Skeletal muscle satellite cell (primary cell): ENCODE results near the gene C5orf47.

Source experiments
- H3K27me3 ChIP-seq: 2 replicates; pipeline ENCODE4 v1.7.0; 2013; ENCODE audit warnings: low read length; ENCODE audit not compliant: control insufficient read depth, insufficient read depth
- H3K36me3 ChIP-seq: 2 replicates; pipeline ENCODE4 v1.7.0; 2013; ENCODE audit warnings: mild to moderate bottlenecking, control low read depth, low read length; ENCODE audit not compliant: insufficient read depth
- H3K4me1 ChIP-seq: 2 replicates; pipeline ENCODE4 v1.7.0; 2013; ENCODE audit warnings: low read length; ENCODE audit not compliant: control insufficient read depth, insufficient read depth
- H3K4me2 ChIP-seq: 2 replicates; pipeline ENCODE4 v1.7.0; 2013; ENCODE audit warnings: mild to moderate bottlenecking, low read length
- H3K4me3 ChIP-seq: 2 replicates; pipeline ENCODE4 v1.7.0; 2013; ENCODE audit warnings: low read length
- H3K9ac ChIP-seq: 2 replicates; pipeline ENCODE4 v1.7.0; 2013; ENCODE audit warnings: mild to moderate bottlenecking, low read depth, low read length, moderate library complexity
- H3K9me3 ChIP-seq: replicated peaks from 2 replicates; pipeline ENCODE4 v1.7.0; 2013; ENCODE audit warnings: mild to moderate bottlenecking, control low read depth, low read length

The C5orf47 gene

GRCh38 chr5:173961418-173961817 is 27.6 kb upstream of the C5orf47 start:
- no peak overlapping the region for H3K4me3 ChIP-seq
- peaks cover 8% of the 10 kb centered on the region for H3K36me3 ChIP-seq
- H3K4me1 ChIP-seq, result peaks cover 11% of the 10 kb centered on the region
- H3K9ac ChIP-seq, result no peak overlapping the region
- no peak overlapping the region for H3K4me2 ChIP-seq
- no peaks in the 10 kb centered on the region for H3K9me3 ChIP-seq
- no peaks in the 10 kb centered on the region for H3K27me3 ChIP-seq

GRCh38 chr5:173962436-173962972 is 26.5 kb upstream of the C5orf47 start:
- H3K9ac ChIP-seq, result no peak overlapping the region
- H3K4me2 ChIP-seq, result peak overlapping the region; percentile 60
- peaks cover 11% of the 10 kb centered on the region for H3K4me1 ChIP-seq
- no peaks in the 10 kb centered on the region for H3K27me3 ChIP-seq
- H3K9me3 ChIP-seq, result no peaks in the 10 kb centered on the region
- peaks cover 5% of the 10 kb centered on the region for H3K36me3 ChIP-seq
- H3K4me3 ChIP-seq, result no peak overlapping the region

GRCh38 chr5:173963182-173963838 is 25.7 kb upstream of the C5orf47 start:
- Histone ChIP-seq H3K9ac (peak overlapping the region; percentile 47), H3K4me3 (peak overlapping the region; percentile 13), H3K9me3 (no peaks in the 10 kb centered on the region), H3K4me1 (peaks cover 11% of the 10 kb centered on the region), H3K36me3 (no peaks in the 10 kb centered on the region), H3K27me3 (no peaks in the 10 kb centered on the region), H3K4me2 (peak overlapping the region; percentile 60)

GRCh38 chr5:173963867-173964441 is 25.0 kb upstream of the C5orf47 start:
- Histone ChIP-seq H3K27me3 (no peaks in the 10 kb centered on the region), H3K9me3 (no peaks in the 10 kb centered on the region), H3K4me2 (no peak overlapping the region), H3K9ac (peak overlapping the region; percentile 47), H3K36me3 (no peaks in the 10 kb centered on the region), H3K4me1 (peaks cover 11% of the 10 kb centered on the region), H3K4me3 (peak overlapping the region; percentile 16)

GRCh38 chr5:173964506-173964905 is 24.5 kb upstream of the C5orf47 start:
- Histone ChIP-seq H3K9me3 (no peaks in the 10 kb centered on the region), H3K4me3 (no peak overlapping the region), H3K27me3 (no peaks in the 10 kb centered on the region), H3K36me3 (no peaks in the 10 kb centered on the region), H3K4me1 (peaks cover 14% of the 10 kb centered on the region), H3K4me2 (no peak overlapping the region), H3K9ac (no peak overlapping the region)

GRCh38 chr5:173967241-173967640 is 21.7 kb upstream of the C5orf47 start:
- Histone ChIP-seq H3K27me3 (no peaks in the 10 kb centered on the region), H3K36me3 (no peaks in the 10 kb centered on the region), H3K4me1 (peaks cover 19% of the 10 kb centered on the region), H3K9me3 (no peaks in the 10 kb centered on the region), H3K4me2 (no peak overlapping the region), H3K4me3 (no peak overlapping the region), H3K9ac (no peak overlapping the region)

- Histone ChIP-seq H3K4me2 (no peak overlapping the region), H3K9me3 (no peaks in the 10 kb centered on the region), H3K36me3 (no peaks in the 10 kb centered on the region), H3K4me1 (peaks cover 18% of the 10 kb centered on the region), H3K27me3 (no peaks in the 10 kb centered on the region), H3K9ac (no peak overlapping the region), H3K4me3 (no peak overlapping the region)
Measured at GRCh38 chr5:173968154-173968797, 20.7 kb upstream of the C5orf47 start.

- H3K4me3 ChIP-seq, result no peak overlapping the region
- H3K27me3 ChIP-seq, result no peaks in the 10 kb centered on the region
- peaks cover 18% of the 10 kb centered on the region for H3K4me1 ChIP-seq
- no peaks in the 10 kb centered on the region for H3K9me3 ChIP-seq
- no peaks in the 10 kb centered on the region for H3K36me3 ChIP-seq
- no peak overlapping the region for H3K9ac ChIP-seq
- no peak overlapping the region for H3K4me2 ChIP-seq
Measured at GRCh38 chr5:173969167-173970049, 19.6 kb upstream of the C5orf47 start.

GRCh38 chr5:173970878-173971650 is 17.9 kb upstream of the C5orf47 start:
- no peaks in the 10 kb centered on the region for H3K27me3 ChIP-seq
- no peaks in the 10 kb centered on the region for H3K9me3 ChIP-seq
- H3K4me2 ChIP-seq, result no peak overlapping the region
- H3K9ac ChIP-seq, result no peak overlapping the region
- no peak overlapping the region for H3K4me3 ChIP-seq
- no peaks in the 10 kb centered on the region for H3K36me3 ChIP-seq
- H3K4me1 ChIP-seq, result peaks cover 18% of the 10 kb centered on the region

- no peaks in the 10 kb centered on the region for H3K27me3 ChIP-seq
- H3K9ac ChIP-seq, result no peak overlapping the region
- no peaks in the 10 kb centered on the region for H3K36me3 ChIP-seq
- no peaks in the 10 kb centered on the region for H3K9me3 ChIP-seq
- no peak overlapping the region for H3K4me3 ChIP-seq
- peaks cover 18% of the 10 kb centered on the region for H3K4me1 ChIP-seq
- no peak overlapping the region for H3K4me2 ChIP-seq
Measured at GRCh38 chr5:173971681-173972345, 17.2 kb upstream of the C5orf47 start.
